PC-3 (cell line): ENCODE results near the gene MKRN2.

Source experiments
- EZH2 ChIP-seq: fragments of 300-600 bp; sonication (generic); IDR thresholded peaks from one replicate; pipeline ENCODE4 v1.6.1; 2017; ENCODE audit warnings: antibody characterized with exemption, mild to moderate bottlenecking, low read length; ENCODE audit not compliant: unreplicated experiment
- EZH2phosphoT487 ChIP-seq: fragments of 300-600 bp; sonication (generic); IDR thresholded peaks from 2 replicates; pipeline ENCODE4 v1.6.1; 2018; ENCODE audit warnings: mild to moderate bottlenecking, antibody characterized with exemption, low read length, borderline replicate concordance
- TF ChIP-seq, protein P1 (sequence below): fragments of 300-600 bp; sonication (generic); conservative IDR thresholded peaks from 2 replicates; pipeline ENCODE4 v1.5.1; 2017; ENCODE audit warnings: antibody characterized with exemption, low read depth, mild to moderate bottlenecking, low read length

DNA sequence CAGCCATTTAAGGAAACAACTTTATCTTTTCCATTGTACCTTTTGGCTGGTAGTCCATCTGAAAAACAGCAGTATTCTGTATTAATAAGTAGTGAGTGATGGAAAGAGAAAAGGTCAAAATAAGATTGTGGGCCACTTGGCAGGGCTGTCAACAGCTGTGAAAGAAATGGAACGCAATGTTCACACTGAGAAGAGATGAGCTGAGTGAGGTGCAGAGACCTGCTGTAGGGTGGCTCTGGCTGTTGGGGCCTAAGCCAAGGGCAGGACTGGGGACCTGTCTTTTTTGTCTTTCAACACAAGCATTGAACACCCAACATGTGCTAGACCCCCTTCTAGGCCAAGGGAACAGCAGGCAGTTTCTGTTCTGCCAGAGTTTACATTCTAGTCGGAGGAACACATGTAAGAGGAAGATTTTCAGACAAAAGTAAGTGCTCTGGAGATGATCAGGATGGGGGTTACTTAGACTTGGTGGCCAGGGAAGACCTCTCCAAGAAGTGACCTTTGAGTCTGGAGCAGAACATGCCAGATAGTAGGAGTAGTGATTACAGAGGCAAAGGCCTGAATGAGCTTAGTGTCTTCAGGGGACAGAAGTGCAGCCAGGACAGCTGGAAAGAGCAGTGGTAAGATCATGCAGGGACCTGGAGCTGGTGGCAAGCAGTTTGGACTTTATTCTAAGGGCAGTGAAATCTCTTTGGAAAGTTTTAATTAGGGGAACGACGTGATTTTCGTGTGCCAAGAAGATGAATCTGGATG, 43.0 kb upstream of the MKRN2 start:
- TF ChIP-seq, protein P1, sequence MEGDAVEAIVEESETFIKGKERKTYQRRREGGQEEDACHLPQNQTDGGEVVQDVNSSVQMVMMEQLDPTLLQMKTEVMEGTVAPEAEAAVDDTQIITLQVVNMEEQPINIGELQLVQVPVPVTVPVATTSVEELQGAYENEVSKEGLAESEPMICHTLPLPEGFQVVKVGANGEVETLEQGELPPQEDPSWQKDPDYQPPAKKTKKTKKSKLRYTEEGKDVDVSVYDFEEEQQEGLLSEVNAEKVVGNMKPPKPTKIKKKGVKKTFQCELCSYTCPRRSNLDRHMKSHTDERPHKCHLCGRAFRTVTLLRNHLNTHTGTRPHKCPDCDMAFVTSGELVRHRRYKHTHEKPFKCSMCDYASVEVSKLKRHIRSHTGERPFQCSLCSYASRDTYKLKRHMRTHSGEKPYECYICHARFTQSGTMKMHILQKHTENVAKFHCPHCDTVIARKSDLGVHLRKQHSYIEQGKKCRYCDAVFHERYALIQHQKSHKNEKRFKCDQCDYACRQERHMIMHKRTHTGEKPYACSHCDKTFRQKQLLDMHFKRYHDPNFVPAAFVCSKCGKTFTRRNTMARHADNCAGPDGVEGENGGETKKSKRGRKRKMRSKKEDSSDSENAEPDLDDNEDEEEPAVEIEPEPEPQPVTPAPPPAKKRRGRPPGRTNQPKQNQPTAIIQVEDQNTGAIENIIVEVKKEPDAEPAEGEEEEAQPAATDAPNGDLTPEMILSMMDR: no peak
- TF ChIP-seq EZH2: no peak
- no peak for TF ChIP-seq EZH2phosphoT487
